Tibial artery (tissue), 4 donors: ENCODE data around the gene PHKB.

ENCODE experiments used
- DNase-seq, 2 donors: peaks; one replicate each; pipeline ENCODE4 v3.0.0-alpha.2; 2019
- H3K27ac ChIP-seq, 2 donors: fragments of 200-600 bp; sonication (generic) in 1 of 2; 1 replicate in 1 of 2; 2 replicates in 1 of 2; pipeline ENCODE4 v1.5.1; 2018 to 2019; ENCODE audit warnings: mild to moderate bottlenecking in 1 of 2
- H3K27me3 ChIP-seq, 2 donors: fragments of 200-600 bp; sonication (generic) in 1 of 2; one replicate each; pipeline versions ENCODE4 v1.5.1 to v1.6.0; 2016 to 2019
- H3K36me3 ChIP-seq, 3 donors: fragments of 200-600 bp; sonication (generic) in 2 of 3; one replicate each; pipeline ENCODE4 v1.5.1; 2016 to 2019; ENCODE audit warnings: mild to moderate bottlenecking in 2 of 3
- H3K4me1 ChIP-seq, 4 donors: fragments of 200-600 bp; sonication (generic) in 2 of 4; 1 replicate in 3 of 4; 2 replicates in 1 of 4; pipeline ENCODE4 v1.5.1; 2016 to 2019
- H3K4me3 ChIP-seq, 2 donors: fragments of 200-600 bp; sonication (generic) in 1 of 2; 1 replicate in 1 of 2; 2 replicates in 1 of 2; pipeline ENCODE4 v1.5.1; 2018 to 2019; ENCODE audit warnings: mild to moderate bottlenecking in 2 of 2
- H3K9me3 ChIP-seq, 3 donors: fragments of 200-600 bp; sonication (generic) in 1 of 3; one replicate each; pipeline ENCODE4 v1.5.1; 2016 to 2019
- CTCF ChIP-seq, 2 experiments: fragments of 200-600 bp in 1 of 2; fragments of 450-650 bp in 1 of 2; IDR thresholded peaks; one replicate each; pipeline ENCODE4 v1.5.1; 2017 to 2019; ENCODE audit warnings: antibody characterized with exemption in 2 of 2, mild to moderate bottlenecking in 1 of 2, moderate library complexity in 1 of 2
- intact Hi-C: fragments of 100-400 bp; cut with DNase I; formaldehyde crosslinking; loops from one replicate; pipeline ENCODE4 v1.15.0; 2023; ENCODE audit warnings: low total_unique reads

Gene PHKB

GRCh38 chr16:47568351-47568750, 107.2 kb downstream of the PHKB start:
- H3K4me1 ChIP-seq: no peaks in the 10 kb centered on the region
- no peak overlapping the region for H3K4me3 ChIP-seq
- no peak overlapping the region for H3K27ac ChIP-seq
- H3K36me3 ChIP-seq: peaks cover 0 to 8% (median 0%) of the 10 kb centered on the region in 3 donors
- DNase-seq: no peak
- intact Hi-C loops: no loop called here
- H3K27me3 ChIP-seq: no peaks in the 10 kb centered on the region
- no peak for TF ChIP-seq CTCF (IDR thresholded peaks at IDR 0.05)
- H3K9me3 ChIP-seq: no peaks in the 10 kb centered on the region

GRCh38 chr16:47571049-47571448, 109.9 kb downstream of the PHKB start:
- no peak for DNase-seq
- no peaks in the 10 kb centered on the region for H3K27me3 ChIP-seq
- H3K36me3 ChIP-seq: peaks cover 0 to 8% (median 0%) of the 10 kb centered on the region in 3 donors
- intact Hi-C loops: loop anchor here (5.0 kb wide), 1 partner anchor 956 kb away; no protein-coding TSS in a partner anchor
- H3K27ac ChIP-seq: no peak overlapping the region
- no peak overlapping the region for H3K4me3 ChIP-seq
- no peaks in the 10 kb centered on the region for H3K9me3 ChIP-seq
- no peak for TF ChIP-seq CTCF (IDR thresholded peaks at IDR 0.05)
- no peaks in the 10 kb centered on the region for H3K4me1 ChIP-seq

- H3K27me3 ChIP-seq: no peaks in the 10 kb centered on the region
- no peak for TF ChIP-seq CTCF (IDR thresholded peaks at IDR 0.05)
- H3K4me1 ChIP-seq: no peaks in the 10 kb centered on the region
- peaks cover 0 to 8% (median 0%) of the 10 kb centered on the region in 3 donors for H3K36me3 ChIP-seq
- no peak overlapping the region for H3K27ac ChIP-seq
- DNase-seq: no peak
- H3K4me3 ChIP-seq: no peak overlapping the region
- intact Hi-C loops: loop anchor here (5.0 kb wide), 1 partner anchor 956 kb away; no protein-coding TSS in a partner anchor
- H3K9me3 ChIP-seq: no peaks in the 10 kb centered on the region
These were observed 110.6 kb downstream of the PHKB start for GRCh38 chr16:47571711-47572110.

GRCh38 chr16:47574091-47575054, 113.2 kb downstream of the PHKB start:
- Histone ChIP-seq H3K27me3 (no peaks in the 10 kb centered on the region), H3K9me3 (no peaks in the 10 kb centered on the region), H3K36me3 (peaks cover 0 to 8% (median 0%) of the 10 kb centered on the region in 3 donors), H3K4me3 (no peak overlapping the region), H3K27ac (no peak overlapping the region), H3K4me1 (no peaks in the 10 kb centered on the region)
- TF ChIP-seq CTCF (IDR thresholded peaks at IDR 0.05): no peak
- DNase-seq: no peak
- intact Hi-C loops: loop anchor here (5.0 kb wide), 1 partner anchor 953 kb away; no protein-coding TSS in a partner anchor

- no peak for TF ChIP-seq CTCF (IDR thresholded peaks at IDR 0.05)
These were observed 115.9 kb downstream of the PHKB start for GRCh38 chr16:47577029-47577428.

More at GRCh38 chr16:47577029-47577428, 115.9 kb downstream of the PHKB start:
- Histone ChIP-seq H3K4me3 (no peak overlapping the region), H3K36me3 (peaks cover 0 to 16% (median 6%) of the 10 kb centered on the region in 3 donors), H3K27me3 (no peaks in the 10 kb centered on the region), H3K9me3 (no peaks in the 10 kb centered on the region), H3K27ac (no peak overlapping the region), H3K4me1 (no peaks in the 10 kb centered on the region)
- intact Hi-C loops: no loop called here
- no peak for DNase-seq
